Measurements from ENCODE around the gene HS2ST1. TPM values are rescaled to one million over a fixed set of nuclear protein-coding genes. Genes with fewer than 3 reads are reported as not detected.
A peak's percentile ranks its signal among the peaks of the same experiment; 100 is the strongest.
"Not testable (repeated sequence)": the region's sequence is repeated elsewhere in the genome, so short reads cannot be mapped to it uniquely, and the experiment has no call there.

Gene HS2ST1
- polyA plus RNA-seq, 5 donors: 48.1 to 119 (median 89.6) TPM

DNA sequence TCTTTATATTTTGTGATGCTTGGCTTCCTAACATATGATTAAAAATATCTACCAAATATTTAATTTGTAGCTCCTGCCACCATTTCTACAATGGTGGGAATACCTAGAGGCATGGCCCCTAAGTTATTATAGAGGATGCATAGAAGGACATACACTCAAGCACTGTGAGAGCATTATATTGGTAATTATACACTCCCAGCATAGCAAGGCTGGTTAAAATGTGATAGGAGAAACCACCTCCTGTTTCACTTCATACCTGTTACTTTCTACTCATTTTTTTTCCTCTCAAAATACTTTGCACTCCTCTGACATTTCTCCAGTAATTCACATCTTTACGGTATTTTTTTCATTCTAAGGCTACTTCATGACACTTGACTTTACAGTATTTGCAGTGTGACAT, 92.9 kb downstream of the HS2ST1 start:
- no peak for DNase-seq

GRCh38 chr1:87013385-87013784, 99.0 kb downstream of the HS2ST1 start:
- DNase-seq: not testable (repeated sequence)

DNA sequence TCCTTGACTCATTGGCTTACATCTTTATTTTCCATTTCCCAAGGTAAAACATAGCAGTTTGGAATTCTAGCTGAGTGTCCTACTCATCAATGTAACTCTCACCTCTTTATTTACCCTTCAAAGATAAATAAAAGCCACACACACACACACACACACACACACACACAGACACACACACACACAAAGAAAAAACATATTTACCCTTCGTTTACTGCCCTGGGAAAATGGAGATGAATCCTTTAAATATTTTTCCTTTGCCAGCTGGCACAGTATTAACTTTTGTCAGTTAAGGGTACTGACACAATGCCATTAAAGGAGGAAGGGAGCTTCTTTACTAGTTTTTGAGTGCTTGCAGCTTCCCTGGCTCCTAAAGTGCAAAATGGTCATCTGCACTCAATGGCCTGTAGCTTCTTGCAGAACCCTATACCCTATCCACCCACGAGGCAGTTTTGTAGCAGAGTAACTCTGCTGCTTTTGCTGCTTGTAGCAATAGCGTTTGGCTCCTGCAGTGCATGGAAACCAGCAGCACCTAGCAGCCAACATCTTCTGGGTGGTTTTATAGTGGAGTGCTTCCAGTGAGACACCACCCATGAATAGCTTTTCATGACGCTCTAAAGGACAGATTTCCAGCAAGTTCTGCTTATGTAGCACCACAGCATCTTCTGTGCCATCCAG, 103.7 kb downstream of the HS2ST1 start:
- peak; percentile 24 to 26 for DNase-seq

- DNase-seq: no peak
Observed at GRCh38 chr1:87023326-87023725, 108.9 kb downstream of the HS2ST1 start.

DNA sequence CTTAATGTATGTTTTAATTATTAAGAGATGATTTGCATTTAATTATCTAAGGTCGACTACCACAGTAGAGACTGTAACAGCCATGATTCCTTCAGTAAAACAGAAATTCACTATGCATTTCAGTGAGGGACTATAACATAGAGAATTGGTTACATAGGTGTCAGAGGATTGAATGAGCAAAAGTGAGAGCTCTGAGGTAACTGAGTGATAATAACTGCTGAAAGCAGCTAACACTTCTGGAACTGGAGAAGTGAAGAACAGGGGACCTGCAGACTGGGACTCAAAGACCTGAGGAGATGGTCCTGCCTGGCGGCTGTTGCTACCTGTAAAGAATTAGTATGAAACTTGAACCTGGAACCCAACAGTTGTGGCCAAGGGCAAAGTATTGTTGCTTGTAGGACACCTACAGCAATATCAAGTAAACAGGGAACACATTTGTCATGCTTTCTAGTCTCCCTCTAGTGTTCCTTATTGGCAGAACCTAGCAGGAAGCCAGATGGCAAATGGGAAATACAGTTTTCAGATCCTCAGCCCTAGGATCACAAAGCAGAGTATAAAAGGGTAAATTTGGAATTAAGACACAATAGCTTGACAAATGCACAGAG, 110.6 kb downstream of the HS2ST1 start:
- DNase-seq: no peak

DNA sequence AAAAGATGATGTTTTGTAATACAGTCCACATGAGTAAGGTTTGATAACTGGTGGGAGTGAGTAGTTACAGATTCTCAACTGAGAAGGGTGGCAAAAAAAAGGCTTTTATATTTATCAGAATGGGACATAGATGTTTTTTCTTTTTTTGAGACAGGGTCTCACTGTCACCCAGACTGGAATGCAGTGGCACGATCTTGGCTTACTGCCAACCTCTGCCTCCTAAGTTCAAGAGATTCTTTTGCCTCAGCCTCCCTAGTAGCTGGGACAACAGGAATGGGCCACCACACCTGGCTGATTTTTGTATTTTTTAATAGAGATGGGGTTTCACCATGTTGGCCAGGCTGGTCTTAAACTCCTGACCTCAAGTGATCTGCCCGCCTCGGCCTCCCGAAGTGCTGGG, 113.1 kb downstream of the HS2ST1 start:
- not testable (repeated sequence) for DNase-seq

GRCh38 chr1:87028576-87028975, 114.1 kb downstream of the HS2ST1 start:
- no peak for DNase-seq

DNA sequence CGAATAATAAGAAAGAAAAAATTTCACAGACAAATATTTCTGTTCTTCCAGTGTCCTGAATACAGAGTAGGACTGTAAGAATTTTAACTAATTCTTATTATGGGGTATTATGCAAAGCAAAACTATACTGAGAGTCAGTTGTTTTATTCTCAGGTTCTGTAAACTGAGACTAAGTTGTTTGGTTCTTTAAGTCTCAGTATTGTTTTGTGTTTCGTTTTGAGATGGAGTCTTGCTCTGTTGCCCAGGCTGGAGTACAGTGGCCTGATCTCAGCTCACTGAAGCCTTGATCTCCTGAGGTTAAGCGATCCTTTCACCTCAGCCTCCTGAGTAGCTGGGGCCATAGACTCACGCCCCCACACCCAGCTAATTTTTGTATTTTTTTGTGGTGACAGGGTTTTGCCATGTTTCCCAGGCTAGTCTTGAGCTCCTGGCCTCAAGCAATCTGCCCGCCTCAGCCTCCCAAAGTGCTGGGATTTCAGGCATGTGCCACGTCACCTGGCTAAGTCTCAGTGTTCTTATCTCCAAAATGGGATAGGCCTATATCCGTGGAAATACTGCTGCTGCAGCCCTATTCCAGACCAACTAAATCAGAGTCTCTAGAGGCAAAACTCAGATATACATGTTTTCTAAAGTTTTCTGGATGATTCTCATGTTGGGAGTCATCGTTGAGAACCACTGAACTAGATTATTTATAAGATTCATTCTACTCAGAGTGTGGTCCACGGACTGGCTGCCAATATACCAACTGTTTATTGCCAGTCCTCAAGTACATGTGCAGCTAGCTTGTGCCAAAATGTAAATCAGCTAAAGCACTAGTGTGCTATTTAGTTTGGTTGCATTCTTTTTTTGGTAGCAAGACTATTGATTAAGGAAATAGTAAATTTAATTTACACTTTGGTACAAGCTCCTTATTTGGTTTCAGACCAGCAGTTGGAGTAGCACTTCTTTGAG, 116.6 kb downstream of the HS2ST1 start:
- no peak for DNase-seq

- DNase-seq: no peak
Observed at GRCh38 chr1:87034351-87034750, 119.9 kb downstream of the HS2ST1 start.

GRCh38 chr1:87039096-87039495, 124.7 kb downstream of the HS2ST1 start:
- no peak for DNase-seq

DNA sequence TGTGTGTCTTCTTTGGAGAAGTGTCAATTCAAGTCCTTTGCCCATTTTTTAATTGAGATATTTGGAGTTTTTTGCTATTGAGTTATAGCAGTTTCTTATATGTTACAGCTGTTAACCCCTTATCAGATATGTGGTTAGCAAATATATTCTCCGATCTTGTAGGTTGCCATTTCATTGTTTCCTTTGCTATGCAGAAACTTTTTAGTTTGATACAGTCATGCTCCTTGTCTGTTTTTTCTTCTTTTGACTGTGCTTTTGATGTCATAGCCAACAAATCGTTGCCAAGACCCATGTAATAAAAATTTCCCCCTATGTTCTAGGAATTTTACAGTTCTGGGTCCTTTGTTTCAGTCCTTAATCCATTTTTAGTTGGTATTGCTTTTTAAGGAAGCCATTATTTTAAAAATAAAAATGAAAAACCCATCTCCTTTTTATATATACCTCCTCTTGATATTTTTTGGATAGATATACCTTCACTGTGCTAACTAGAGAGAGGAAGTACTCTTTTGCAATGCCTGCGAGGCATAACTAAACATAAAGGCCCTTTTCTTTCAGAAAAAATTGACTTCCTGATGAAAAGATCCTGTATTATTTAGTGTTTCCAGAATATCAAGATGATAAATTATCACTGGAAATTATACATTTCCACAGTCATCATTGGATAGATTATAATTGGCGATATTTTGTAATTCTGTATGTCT, 127.8 kb downstream of the HS2ST1 start:
- no peak for DNase-seq

DNA sequence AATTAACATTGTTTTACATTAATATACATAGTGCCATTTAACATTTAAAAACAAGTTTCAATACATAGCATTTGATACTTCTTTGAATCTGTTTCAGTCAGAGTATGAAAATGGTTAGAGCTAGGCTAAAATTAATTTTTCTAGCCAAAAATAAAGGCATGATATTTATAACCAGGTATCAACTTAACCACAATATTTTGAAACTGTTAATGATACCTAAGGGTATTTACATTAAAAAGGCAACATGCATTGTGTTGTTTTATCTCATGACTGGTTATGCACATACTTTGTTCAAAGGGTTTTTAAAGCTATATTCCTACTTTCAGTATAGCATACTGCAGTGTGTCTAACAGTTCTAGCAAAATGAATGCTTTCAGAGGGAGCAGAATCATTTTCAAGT, 130.0 kb downstream of the HS2ST1 start:
- no peak for DNase-seq

DNA sequence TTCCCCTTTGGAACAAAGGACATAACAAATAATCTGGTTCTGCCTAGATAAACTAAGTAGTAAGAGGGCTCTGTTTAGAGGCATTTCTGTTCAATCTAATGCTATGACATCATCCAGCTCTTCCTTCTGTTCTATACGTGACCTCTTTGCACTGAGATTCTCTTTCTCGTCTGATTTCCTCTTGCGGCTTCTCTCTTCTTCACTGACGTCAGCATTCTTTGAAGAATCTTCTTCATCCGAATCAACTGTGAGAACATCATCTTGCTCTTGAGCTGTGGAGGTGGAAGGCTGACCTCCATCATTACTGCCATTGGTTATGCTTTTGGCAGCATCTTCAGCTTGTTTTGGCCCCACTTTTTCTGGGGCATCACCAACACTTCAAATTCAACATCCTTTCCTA, 130.4 kb downstream of the HS2ST1 start:
- no peak for DNase-seq

DNA sequence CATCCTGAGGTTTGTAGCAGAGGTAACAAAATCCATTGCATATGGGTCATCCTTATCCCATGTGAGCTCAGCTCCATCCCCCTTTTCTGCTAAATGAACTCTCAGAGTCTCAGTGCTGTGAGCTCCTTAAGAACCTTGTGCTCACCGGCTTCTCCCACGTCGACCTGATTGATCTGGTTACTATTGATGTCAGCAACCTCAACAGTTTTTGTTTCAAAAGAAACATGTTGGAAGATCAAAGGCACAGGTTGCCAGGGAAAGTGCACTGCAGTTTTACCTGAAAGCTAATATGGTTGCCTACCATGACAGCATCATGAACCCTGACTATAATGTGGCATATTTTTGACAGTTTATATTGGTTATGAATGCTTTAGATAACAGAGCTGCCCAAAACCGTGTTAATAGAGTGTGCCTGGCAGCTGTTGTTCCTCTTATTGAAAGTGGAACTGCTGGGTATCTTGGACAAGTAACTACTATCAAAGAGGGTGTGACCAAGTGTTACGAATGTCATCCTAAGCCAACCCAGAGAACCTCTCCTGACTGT, 131.4 kb downstream of the HS2ST1 start:
- DNase-seq: no peak

GRCh38 chr1:87046951-87047350, 132.5 kb downstream of the HS2ST1 start:
- DNase-seq: no peak

DNA sequence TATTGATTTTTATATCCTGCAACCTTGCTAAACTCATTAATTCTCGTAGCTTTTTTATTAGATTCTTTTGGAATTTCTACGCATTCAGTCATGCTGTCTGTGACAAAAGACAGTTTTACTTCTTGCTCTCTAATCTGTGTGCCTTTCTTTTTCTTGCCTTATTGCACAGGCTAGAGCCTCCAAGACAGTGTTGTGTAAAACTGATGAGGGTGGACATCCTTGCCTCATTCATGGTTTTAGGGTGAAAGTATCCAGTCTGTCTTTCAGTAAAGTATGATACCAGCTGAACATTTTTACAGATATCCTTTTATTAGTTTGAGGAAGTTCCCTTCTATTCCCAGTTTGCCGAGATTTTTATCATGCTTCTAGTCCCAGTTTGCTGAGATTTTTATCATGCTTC, 133.8 kb downstream of the HS2ST1 start:
- no peak for DNase-seq

GRCh38 chr1:87051965-87052364, 137.5 kb downstream of the HS2ST1 start:
- DNase-seq: no peak

DNA sequence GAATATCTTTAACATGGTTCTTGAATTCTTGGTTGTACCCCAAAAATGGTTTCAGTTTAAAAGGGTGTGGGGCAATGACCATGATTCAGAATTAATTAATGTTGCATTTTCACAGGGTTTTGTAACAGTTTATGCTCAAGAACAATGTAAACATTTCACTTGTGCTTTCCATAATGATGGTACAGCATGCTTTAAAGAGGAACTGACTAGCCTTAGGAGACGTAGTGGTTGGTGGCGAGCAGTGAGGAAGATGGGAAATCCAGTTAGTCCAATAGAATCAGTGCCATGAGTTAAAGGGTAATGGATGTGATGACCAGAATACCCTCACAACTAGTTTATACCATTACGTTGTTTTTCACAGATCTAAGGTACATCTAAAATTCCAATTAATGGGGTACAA, 138.0 kb downstream of the HS2ST1 start:
- no peak for DNase-seq

GRCh38 chr1:87052961-87053360, 138.5 kb downstream of the HS2ST1 start:
- DNase-seq: no peak

GRCh38 chr1:87053446-87053845, 139.0 kb downstream of the HS2ST1 start:
- DNase-seq: no peak

DNA sequence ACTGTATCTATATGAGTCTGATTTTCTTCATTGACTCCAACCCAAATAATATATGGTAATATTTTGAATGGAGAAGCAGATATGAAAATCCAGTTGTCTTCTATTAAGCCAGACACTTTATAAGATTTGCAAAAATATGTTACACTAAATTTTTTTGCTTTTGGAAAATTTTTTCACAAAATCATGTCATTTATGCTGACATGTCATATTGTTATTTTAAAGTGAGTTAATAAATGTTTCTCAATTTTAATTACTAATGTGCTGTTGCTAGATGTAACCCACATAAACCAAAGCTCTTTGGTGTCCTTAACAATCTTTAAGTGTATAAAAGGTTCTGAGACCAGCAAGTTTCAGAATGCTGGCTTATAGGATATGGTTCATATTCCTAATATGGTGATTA, 142.5 kb downstream of the HS2ST1 start:
- no peak for DNase-seq

- no peak for DNase-seq
Observed at GRCh38 chr1:87058343-87058649, 143.9 kb downstream of the HS2ST1 start.
